ENCODE measurements around the gene CARD10. TPM values are rescaled to one million over a fixed set of nuclear protein-coding genes. Genes with fewer than 3 reads are reported as not detected.
"Not testable (repeated sequence)": the region's sequence is repeated elsewhere in the genome, so short reads cannot be mapped to it uniquely, and the experiment has no call there.

Gene CARD10
- total RNA-seq, 1 experiment from 2014 or later = 50.4 TPM

DNA sequence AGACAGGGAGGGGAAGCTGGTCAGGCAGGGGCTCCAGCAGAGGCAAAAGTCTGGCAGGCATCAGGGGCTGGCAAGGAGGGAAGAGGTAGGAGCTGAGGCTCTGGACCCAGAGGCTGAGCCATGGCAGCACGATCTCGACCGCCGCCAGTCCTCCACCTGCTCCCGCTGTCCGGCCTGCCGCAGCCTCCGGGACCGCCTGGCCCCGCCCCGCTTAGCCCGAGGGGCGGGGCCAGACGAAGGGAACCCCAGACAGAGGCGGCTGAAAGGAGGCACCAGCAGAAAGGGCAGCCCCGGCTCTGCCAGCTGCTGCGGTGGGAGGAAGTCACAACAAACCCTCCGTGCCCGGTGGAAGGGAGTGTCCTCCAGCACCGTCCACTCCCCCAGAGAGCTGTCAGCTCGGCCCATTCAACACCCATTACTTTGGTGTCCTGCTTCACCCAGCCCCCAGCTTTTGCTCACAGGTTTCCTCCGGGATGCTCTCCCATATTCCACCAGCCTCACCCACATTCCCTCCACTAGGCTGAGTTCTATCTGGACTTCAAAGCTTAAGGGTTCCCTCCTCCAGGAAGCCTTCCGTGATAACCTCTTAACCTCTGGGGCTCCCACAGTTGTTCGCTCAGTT is 32.9 kb downstream of the CARD10 start, which contains the start of gene MFNG:
Gene MFNG (minus strand): TSS at position 161 of the 622 bp plus-strand sequence. CDS start 207 bp downstream, outside the sequence.
- peak; percentile 69 for DNase-seq (ENCODE audit: low spot score)

DNA sequence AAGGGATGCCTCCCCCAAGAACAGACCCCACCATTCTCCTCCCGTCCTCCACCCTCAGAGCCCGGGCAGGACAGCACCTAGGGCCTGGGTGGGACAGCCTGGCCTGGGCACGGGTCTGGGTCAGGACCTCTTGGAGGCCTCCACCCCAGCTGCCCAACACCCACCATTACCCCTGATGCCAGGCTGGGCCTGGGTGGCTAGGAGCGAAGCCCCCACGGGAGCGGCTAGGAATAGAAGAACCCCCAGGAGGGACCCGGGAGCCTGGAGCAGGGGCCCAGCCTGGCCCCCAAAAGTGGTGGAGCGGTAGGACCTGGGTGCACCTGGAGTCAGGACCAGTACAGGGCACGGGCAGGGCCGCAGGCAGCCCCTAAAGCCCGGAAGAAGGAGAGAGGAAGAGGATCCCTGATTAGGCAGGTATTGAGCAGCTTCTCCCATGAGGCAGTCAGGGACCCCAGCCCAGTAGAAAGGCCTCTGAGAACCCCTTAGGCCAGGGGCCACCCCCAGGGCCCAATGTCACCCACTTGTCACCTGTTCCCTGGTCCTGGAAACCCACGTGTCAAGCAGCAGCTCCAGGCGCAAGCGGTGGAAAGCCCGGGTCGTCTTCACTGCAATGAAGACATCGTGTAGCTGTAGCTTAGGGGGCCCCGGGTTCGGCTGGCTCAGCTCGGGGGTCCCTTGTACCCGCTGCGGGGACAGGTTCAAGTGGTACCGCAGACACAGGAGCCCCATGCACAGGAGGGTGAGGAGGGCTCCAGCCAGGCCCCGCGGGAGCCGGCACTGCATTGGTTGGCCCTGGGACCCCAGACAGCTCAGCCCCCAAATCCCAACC is 33.6 kb downstream of the CARD10 start:
- DNase-seq (ENCODE audit: low spot score) = no peak

DNA sequence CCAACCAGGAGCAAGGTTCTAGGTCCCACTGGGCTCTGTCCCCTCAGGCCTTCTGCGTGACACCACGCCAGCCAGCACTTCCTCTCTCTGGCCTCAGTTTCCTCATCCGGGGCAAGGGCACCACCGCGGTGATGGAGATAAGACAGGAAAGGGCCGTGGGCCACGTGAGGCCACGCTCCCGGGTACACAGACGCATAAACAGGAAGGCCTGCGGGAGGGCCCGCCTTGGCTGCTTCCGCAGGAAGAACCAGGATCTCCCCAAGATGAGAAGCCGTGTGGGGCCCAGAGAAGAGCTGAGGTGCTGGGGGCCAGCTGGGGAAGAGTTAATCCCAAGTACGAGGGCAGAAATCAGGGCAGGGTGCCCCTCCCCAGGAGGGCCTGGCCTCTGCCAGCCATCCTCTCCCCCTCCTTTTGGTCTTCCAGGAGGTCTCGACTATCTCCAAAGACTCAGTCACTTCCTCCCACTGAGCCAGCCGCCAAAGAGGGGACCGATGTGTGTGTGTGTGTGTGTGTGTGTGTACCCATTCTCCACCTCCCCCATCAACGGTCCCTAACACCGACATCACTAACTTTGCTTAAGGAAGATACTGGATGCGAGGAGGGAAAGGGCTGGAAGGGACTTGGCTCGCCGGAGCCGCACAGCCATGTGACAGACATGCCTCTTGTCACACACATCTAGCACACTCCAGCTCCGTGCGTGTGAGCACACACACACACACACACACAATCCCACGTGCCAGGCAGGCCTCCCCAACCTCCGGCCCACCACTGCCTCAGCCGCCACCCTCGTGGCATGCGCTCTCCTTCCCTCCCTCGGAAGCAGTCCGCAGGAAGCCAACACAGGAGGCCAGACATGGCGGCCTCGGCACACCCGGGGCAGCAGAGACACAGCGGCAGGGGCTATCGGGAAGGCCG is 34.5 kb downstream of the CARD10 start:
- DNase-seq (ENCODE audit: low spot score) = no peak

DNA sequence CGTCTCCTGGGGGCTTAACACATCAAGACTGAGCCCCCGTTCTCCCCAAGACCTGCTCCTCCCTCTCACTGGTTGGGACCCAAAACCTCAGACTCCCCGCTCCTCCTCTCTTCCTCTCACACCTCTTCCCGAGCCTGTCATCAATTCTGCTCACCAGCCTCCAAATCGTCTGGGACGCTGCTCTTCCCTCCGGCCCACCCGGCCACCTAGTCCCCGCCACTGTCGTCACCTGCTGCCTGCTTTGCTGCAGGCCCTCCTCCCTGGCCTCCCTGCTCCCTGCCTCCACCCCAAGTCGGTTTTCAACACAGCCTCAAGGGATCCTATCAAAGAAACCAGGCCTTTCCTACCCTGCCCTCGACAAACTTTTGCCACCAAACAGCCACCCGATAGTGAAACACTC is 36.2 kb downstream of the CARD10 start:
- DNase-seq (ENCODE audit: low spot score) = no peak

DNA sequence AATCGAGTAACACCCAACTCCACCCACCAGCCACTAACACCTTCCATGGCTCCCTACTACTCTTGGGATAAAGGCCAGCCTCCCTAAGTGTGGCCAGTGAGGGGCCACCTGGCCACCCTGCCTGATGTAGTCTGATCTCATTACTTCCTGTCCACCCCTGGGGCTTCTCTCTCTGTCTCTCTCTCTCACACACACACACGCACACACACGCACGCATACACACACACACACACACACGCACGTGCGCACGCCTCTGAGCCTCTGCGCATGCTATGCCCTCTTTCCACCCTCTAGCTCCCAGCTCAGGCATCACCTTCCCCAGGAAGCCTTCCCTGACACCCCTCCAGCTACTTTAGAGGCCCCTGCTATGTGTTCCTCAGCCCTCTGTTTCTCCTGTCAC is 37.0 kb downstream of the CARD10 start:
- no peak for DNase-seq (ENCODE audit: low spot score)

DNA sequence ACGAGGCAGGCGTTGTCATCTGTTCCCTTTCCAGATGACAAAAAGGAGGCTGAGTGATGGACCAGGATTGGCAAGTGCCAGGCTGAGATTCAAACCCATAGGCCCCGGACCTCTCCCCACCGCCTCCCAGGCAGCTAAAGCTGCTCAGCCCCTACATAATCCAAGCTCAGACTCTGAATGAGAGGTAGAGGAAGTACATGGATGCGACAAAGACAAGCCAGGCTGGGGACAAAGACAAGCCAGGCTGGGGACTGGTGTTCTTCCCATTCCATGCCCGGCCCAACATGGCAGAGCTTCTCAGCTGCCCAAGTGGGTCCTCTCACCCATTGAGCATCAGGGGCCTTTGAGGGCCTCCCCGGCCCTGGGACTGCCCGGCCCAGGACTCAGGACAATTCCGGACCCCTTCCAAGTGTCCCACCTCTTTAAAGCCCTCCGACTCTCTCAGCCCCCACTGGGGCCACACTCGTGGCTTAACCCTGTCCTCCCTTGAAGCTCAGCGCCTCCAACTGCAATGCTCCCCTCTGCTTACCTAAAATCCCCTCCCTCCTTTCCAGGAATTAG is 37.8 kb downstream of the CARD10 start:
- DNase-seq (ENCODE audit: low spot score) = no peak

DNA sequence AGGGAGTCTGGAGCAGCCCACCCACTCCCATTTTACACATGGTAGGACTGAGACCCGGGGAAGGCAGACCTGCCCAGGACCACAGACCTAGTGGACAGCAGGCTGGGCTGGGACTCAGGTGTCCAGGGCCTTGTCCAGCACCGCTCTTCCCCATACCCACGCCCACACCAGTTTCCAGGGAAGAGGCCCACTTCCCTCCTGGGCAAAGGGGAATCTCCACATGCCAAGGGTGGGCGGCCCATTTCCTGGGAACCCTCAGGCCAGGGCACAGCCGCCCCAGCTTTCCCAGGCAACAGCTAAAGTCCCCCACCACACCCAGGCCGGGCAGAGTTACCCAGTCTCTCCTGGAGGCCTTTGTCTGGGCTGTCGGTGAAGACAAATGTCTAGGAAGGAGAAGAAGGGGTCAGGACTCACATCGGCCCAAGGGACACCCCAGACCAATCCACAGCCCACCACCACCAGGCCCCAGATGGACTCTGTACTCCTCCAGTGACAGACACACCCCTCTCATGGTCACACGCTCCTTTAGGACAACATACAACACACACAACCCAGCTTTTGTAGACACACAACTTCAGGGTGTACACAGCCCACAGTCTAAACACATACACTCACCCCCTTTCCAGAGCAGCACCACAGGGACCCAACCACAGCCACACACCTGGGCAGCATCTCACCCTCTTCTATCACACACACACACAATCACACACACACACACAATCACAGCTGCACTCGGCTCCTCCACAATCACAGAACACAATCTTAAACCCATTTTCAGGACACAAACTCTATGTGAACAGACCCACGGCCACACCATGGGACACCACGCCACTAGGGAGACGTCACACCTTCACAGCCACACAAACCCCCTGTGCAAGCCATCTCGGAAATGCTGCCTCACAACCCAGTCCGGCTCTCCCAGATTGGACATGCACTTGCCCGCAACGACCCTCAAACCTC is 38.5 kb downstream of the CARD10 start:
- DNase-seq (ENCODE audit: low spot score) = no peak

DNA sequence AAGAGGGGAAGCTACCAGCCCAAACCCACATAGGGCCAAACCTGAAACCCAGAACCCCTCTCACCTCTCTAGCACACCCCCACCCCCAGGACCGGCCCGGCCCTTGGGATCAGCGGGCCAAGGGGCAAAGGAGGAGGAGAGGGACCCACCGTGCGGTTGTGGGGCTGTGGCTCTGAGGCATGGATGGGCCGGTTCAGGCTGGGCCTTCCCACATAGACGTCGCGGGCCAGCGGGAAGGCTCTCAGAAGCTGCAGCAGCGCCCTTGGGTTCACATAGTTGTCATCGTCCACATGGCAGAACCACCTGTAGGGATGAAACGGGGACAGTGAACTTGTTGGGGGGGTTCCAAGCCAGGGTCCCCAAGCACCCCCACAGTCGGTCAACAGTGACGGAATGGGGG is 40.0 kb downstream of the CARD10 start:
- DNase-seq (ENCODE audit: low spot score) = no peak

DNA sequence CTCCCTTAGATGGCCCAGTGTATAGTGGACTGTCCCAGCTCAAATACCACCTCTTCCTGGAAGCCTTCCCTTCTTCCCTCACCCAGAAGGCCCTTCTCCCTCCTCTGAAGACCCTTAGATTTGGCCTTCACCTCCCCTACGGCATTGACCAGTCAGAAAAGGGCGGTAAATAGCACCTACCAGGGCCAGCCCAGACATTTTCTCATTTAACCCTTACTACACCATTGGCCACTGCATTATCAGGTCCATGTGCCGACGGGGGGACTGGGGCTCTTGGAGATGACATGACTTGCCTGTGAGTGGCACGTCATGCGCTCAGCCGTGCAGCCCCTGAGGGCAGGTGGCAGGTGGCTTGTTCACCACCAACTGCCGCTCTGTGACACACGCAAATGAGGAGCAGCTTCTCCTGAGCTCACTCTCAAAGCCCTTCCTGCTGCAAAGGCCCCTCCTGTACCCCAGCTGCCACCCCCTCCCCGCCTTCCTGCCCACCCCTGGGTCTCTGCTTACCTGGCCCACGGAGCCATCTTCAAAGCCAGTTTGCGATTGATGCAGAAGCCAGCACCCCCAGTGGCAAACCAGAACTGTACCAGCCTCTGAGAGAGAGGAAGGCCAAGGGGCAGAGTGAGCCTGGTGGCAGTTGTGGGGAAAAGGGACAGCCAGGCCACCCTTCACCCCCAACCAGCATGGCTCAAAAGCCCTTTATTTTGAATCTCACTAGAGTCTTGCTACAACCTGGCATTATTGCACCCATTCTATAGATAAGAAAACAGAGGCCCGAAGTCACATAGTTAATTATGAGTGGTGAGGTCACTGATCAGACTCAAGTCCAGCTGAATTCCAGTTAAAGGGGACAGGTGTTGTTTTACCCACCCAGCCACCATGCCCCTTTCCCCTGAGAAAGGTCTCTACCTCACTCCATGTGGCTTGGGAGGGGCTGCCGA is 42.6 kb downstream of the CARD10 start:
- no peak for DNase-seq (ENCODE audit: low spot score)

DNA sequence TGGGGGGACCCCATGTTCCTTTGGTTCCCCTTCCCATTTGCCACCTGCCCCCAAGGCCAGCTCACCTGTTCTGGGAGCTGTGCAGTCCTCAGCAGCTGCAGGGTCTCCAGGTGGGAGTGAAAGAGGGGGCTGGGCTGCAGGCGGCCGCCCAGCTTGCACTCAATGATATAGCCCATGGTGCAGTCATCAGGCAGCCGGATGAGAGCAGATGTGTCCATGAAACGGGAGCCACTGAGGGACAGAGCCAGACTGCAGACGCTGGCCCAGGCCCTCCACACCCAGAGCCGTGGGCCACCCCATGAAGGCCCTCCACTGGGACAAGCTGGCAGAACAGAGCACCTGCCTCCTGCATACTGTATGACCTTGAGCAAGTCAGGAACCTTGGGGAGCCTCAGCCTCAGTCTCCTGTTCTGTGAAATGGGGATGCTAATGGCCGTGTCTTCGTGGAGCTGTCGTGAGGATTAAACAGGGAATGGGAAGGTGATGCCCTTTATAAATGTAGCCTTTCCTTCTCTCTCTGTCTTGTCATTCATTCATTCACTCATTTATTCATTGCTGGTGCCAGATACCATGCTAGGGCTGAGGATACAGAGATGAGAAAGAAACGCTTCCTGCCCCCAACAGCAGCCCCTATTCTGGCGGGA is 44.6 kb downstream of the CARD10 start:
- no peak for DNase-seq (ENCODE audit: low spot score)

DNA sequence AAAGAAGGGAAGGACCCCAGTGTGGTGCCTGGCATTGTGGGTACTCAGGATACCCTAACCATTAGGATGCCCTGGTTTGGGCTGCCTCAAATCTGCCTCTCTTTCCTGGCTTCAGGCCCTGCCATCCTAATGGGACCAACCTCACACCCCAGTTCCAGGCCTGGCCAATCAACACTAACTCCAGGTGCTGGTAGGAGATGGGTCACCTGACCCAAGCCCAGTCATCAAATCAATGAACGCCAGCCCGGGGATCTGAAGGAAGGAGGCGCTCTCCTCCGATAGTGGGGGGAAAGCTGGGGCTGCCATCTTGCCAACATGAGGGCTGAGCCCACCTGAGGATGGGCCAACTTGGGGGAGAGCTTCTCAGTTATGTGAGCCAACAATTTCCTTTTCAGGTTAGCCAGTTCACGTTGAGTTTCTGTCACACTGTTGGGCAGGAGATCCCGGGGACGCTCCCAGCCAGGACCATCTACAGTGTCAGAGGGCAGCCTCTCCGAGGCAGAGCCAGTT is 45.7 kb downstream of the CARD10 start:
- DNase-seq (ENCODE audit: low spot score) = no peak

DNA sequence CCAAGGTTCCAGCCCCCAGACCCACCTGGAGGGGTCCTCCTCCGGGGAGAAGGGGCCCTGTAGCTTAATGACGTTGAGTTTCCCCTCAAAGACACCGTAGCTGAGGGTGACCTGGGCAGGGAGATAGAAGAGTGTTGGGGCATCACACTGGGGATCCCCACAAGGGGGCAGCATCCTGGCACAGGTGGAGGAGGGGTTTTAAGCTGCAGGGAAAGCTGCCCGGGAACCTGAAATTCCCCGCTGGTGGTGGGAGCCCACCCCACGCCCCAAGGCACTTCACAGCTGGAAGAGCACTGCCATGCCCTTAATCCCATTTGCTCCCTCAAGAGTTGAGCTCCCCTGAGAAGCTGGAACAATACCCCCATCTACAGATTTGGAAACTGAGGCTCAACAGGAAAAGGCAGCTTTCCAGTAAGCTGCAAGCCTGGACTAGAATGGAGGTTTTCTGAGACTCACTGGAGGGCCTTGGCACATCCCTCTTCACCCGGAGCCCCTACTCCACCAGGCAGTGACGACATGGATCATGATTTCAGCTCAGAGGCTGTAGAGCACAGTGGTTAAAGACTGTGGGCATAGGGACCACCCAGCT is 46.7 kb downstream of the CARD10 start:
- DNase-seq (ENCODE audit: low spot score) = peak; percentile 54

DNA sequence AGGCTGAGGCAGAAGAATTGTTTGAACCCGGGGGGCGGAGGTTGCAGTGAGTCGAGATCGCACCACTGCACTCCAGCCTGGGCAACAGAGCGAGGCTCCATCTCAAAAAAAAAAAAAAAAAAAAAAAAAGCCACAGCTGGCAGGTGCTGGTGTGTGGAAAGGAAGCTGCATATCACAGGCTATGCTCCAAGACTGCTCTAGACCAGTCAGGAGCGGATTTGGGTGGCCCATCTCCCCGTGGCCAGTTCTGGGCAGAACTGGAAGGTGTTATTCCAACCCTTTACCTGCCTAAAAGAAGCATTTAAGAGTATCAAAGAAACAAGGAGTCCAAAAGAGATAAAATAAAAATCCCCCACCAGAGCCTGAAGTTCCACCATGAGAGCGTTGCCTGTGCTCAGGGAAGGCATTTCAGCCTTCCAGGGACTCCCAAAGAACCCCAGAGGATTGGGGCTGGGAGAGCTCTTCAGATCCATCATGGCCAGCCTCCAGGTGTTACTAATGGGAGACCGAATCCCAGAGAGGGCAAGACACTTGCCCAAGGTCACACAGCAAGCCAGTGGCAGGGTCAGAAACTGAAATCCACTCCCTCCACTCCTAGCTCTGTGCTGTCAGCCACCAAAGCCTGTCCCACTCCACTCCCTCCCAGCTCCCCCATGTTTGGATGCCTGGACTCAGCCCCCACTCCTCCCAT is 47.3 kb downstream of the CARD10 start:
- DNase-seq (ENCODE audit: low spot score) = no peak

DNA sequence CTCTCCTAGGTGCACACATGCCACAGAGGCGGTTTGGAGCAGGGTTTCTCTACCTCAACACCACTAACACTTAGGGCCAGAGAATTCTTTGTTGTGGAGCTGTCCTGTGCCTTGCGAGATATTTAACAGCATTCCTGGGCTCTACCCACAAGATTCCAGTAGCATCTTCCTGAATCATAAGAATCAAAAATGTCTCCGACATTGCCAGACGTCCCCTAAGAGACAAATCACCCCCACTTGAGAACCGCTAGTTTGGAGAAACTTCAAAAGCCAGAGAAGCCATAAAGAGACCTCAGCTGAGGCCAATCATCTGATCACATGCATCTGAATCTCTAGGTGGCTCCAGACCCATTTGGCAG is 49.1 kb downstream of the CARD10 start:
- DNase-seq (ENCODE audit: low spot score) = no peak

DNA sequence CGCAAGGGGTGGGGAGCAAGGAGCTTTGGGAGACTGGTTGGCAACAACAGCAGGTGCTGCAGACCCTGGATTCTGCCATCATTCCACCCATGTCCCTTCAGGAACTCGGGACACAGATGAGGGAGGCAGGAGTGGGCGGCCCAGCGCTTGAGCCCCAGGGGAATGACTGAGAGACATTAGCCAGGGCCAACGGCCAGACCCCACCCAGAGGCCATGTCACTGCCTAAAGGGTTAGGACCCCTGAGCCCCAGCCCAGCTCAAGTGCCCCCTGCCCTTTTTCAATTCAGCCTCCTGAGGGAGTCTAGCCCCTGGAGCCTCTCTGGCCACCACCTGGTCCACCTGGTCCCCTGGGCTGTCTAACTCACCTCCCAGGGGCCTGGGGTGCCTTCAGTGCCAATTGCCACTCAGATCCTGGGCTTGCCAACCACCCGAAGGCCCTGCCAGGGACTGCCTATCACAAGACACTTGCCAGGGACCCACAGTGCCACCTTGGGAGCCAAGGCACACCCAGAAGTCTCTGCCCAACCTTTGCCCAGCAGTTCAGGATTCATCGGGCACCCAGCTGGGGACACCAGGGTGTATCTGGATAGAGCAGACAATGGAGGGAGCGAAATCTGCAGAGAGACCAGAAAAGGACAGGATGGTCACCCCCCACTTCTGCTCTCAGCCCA is 49.7 kb downstream of the CARD10 start:
- no peak for DNase-seq (ENCODE audit: low spot score)

DNA sequence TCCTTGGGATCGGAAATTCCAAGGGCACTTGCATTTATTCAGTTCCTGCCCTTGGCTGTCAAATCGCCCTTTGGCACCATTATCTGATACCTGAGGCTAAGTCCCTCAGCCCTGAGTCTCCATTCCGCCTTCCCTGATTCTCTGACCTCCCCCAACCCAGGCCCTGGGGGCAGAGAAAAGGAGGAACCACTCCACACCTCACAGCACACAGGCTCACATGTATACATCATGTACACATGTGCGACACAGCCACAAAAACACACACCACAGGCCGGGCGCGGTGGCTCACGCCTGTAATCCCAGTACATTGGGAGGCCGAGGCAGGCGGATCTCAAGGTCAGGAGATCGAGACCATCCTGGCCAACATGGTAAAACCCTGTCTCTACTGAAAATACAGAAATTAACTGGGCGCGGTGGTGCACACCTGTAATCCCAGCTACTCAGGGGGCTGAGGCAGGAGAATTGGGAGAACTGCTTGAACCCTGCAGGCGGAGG is 51.0 kb downstream of the CARD10 start:
- DNase-seq (ENCODE audit: low spot score) = not testable (repeated sequence)

DNA sequence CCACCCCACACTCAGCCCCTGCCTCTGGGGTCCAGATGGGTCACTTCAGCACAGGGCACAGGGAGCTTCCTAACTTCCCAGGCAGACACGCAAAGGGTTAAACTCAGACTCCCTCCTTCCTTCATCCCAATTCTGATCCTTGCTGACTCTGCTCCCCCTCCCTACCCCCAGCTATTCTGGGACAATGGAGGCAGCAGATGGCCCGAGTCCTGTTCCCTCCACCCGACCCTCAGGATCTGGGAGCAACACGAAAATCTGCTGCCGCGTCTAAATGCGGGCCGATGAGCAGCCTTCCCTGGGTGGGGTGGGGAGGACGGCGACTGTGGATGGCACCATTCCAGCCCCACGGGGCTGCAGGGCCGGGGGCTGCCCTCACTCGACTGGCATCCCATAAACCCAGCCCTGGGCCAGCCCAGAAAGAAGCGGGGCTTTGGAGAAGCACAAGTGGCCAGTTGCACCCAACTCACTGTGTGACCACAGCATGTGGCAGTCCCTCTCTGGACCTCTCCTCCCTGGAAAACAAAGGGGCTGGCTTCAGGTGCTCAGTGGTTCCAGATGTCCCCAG is 51.7 kb downstream of the CARD10 start:
- no peak for DNase-seq (ENCODE audit: low spot score)
